ENCODE results near the gene LRMDA.

GRCh38 chr10:75938380-75939122, 507.1 kb downstream of the LRMDA start:
- TF ChIP-seq POLR2AphosphoS5 (IDR thresholded peaks at IDR 0.05; ENCODE audit: low read depth, low read length) (no peak), ZNF3 (CRISPR knock-in tag; IDR thresholded peaks at IDR 0.05) (no peak), SMC3 (IDR thresholded peaks at IDR 0.05; ENCODE audit: low read length) (no peak), CHD2 (IDR thresholded peaks at IDR 0.05; ENCODE audit: low read depth, low read length) (no peak), ERF (CRISPR knock-in tag; IDR thresholded peaks at IDR 0.05) (no peak), RNF2 (conservative IDR thresholded peaks at IDR 0.05; ENCODE audit: low read depth) (no peak), ZNF282 (IDR thresholded peaks at IDR 0.05; ENCODE audit: partially characterized antibody) (no peak), CBX1 (IDR thresholded peaks at IDR 0.05; ENCODE audit: low read depth) (no peak), SP4 (CRISPR knock-in tag; IDR thresholded peaks at IDR 0.05) (no peak), ZNF550 (CRISPR knock-in tag; IDR thresholded peaks at IDR 0.05; ENCODE audit: borderline replicate concordance) (no peak), SALL2 (CRISPR knock-in tag; IDR thresholded peaks at IDR 0.05) (no peak), ZNF512 (CRISPR knock-in tag; IDR thresholded peaks at IDR 0.05) (no peak), KDM5A (IDR thresholded peaks at IDR 0.05; ENCODE audit: borderline replicate concordance, low read length) (no peak), POLR2A (IDR thresholded peaks at IDR 0.05; ENCODE audit: insufficient read depth in 1 of 2, low read depth in 2 of 2, low read length in 2 of 2) (no peak)

Data from HepG2 (cell line).